GM19467 (cell line): Measurements from ENCODE around the gene LHX5.
"Not testable (repeated sequence)": the region's sequence is repeated elsewhere in the genome, so short reads cannot be mapped to it uniquely, and the experiment has no call there.

Experiments used
- ATAC-seq: cut with Tn5 transposase; IDR thresholded peaks from one replicate; pipeline ENCODE4 v1.9.1; 2021; ENCODE audit warnings: mild to moderate bottlenecking, moderate library complexity; ENCODE audit not compliant: unreplicated experiment

Gene LHX5

GRCh38 chr12:113471619-113472171 lies at the start of gene LHX5:
TSS of gene LHX5 (minus strand) at chr12:113471871. CDS start at chr12:113471498, 373 bp downstream.
- no peak for ATAC-seq

DNA sequence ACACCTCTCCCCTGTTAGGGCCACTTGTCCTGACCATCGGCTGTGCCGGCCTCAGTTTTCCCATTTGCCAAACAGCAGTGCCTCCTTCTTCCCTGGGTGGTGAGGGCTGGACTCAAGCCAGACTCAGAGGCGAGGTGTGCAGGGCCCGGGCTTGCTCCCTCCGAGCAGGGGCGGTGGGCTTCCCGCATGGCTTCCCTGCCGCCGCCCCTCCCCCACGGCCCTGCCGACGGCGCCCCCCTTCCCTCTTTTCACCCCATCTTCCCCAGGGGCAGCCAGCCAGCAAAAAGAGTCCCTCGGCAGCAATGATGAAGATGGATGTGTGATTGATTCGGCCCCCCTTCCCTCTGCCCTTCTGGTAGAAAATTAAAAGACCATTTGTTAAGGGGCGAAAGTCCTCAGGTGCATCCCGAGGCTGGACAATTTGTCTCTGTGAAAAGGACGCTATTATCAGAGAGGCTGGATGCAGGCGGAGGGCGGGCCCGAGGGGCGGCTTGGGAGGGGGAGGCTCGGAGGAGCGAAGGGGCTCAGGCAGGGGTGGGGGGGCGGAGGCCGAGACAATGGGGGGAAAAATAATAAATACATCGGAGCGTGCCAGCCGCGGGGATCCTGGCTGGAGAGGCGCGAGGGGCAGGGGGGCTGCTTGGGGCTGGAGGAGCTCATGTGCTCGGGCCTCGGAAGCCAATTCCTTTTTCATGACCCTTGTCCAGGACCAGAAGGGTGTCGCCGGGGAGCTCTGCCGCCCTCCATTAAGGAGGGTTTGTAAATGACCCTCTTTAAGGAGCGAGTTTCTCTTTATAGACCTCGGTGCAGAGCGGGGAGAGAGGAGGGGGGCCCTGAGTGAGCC lies 48.0 kb upstream of the LHX5 start:
- no peak for ATAC-seq

GRCh38 chr12:113515082-113515856 lies 43.6 kb upstream of the LHX5 start:
- ATAC-seq = no peak

DNA sequence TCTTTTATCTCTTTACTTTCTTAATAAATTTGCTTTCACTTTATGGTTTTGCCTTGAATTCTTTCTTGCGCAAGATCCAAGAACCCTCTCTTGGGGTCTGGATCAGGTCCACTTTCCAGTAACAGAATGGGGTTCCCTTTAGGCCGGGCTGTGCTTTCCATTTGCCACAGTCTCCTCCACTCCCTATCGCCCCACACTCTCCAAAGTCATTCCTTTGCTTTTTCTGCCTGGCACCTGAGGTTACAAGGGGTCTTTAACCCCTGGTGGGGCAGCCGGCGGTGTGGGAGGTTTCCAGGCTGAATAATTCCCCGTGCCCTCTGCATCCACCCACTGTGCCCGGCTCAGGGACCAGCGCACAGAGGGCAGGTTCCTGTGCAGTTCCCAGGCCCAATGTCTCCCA lies 42.9 kb upstream of the LHX5 start:
- ATAC-seq = no peak

GRCh38 chr12:113512568-113512967 lies 40.9 kb upstream of the LHX5 start:
- ATAC-seq = no peak

DNA sequence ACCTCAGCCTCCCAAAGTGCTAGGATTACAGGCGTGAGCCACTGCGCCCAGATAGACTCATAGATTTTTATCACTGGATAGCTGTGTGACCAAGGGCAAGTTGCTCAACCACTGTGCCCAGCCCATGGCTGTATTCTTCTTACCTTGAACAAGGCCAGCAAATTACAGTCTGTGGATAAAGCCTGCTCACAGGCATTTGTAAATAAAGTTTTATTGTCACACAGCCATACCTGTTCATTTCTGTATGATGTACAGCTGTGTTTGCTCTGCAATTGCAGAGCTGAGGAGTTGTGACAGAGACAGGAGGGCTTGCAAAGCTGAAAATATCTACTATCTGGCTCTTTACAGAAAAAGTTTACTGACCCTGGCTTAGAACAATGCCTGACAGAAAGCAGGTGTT lies 35.2 kb upstream of the LHX5 start:
- no peak for ATAC-seq

GRCh38 chr12:113505941-113506340 lies 34.3 kb upstream of the LHX5 start:
- ATAC-seq = no peak

GRCh38 chr12:113504917-113505316 lies 33.2 kb upstream of the LHX5 start:
- no peak for ATAC-seq

GRCh38 chr12:113500782-113501311 lies 29.2 kb upstream of the LHX5 start:
- no peak for ATAC-seq

DNA sequence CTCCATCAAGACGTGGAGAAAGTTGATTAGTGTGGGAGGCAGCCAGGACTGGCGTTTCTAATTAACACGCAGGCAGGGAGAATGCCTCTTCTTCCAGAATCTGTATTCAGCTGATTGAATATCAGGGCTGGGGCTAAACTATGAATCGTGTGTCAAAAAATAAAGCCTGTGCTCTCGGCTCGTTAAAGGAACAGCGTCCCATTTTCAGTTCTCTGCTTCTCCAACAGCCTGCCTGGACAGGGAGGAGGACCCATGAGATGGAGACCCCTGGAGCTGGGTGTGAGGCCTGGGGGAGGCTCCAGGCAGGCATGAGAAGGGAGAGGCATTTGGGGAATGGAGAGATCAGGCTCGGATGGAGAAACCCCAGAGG lies 28.6 kb upstream of the LHX5 start:
- ATAC-seq = no peak

GRCh38 chr12:113498490-113498889 lies 26.8 kb upstream of the LHX5 start:
- no peak for ATAC-seq

- no peak for ATAC-seq
Measured at GRCh38 chr12:113497693-113498092, 26.0 kb upstream of the LHX5 start.

GRCh38 chr12:113495941-113496340 lies 24.3 kb upstream of the LHX5 start:
- ATAC-seq = not testable (repeated sequence)

DNA sequence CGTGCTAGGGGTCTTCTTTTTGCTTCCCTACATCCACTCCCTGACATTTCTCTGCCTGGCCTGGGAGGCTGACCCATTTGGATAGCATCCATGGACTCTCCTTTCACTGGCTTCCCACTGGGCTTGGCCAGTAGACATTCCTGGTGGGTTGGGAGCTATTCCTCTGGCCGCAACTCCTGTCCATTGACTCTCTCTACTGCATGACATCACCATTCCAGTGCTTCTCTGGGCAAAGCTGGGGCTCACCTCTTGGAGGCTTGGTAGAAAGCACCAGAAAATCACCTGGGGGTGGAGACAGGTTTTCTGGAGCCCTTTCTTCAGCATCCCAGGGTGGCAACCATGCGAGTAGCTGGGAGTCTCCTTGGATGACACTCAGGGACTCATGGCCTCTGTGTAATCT lies 16.7 kb upstream of the LHX5 start:
- ATAC-seq = no peak

DNA sequence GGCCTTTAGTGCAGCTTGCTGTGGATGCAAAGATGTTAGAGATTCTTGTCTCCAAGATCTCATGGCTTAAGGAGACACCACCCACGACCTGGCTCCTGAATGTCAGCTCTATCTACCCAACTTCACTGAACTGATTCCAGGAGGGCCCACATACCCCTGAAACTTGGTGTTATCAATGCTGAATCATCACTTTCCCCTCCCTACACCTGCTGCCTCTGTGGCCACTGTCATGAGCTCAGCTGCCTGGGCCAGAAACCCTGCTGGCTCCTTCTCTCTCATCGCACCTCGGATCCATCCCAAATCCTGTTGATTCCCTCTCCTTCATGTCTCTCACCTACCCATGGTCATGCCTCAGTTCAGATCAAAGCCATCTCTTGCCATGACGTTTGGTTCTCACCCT lies 15.1 kb upstream of the LHX5 start:
- no peak for ATAC-seq

DNA sequence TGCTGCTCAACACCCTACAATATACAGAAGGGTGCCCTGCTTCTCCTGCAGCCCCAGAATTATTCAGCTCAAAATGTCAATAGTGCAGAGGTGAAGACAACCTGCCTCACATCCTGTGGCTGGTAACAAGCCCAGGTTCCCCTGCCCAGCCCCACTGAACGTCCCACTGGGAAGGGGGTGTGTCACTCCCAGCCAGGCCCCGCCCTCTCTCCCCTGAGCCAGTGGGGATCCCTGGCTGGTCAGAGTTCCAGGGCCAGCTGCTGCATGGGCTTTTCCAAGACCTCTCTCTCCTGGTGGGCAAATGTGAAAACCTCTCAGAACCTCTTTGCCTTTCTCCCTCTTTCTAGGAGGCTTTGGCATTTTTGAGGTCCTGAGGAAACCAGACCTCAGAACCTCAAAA lies 13.7 kb upstream of the LHX5 start:
- no peak for ATAC-seq

GRCh38 chr12:113482334-113482733 lies 10.7 kb upstream of the LHX5 start:
- no peak for ATAC-seq

DNA sequence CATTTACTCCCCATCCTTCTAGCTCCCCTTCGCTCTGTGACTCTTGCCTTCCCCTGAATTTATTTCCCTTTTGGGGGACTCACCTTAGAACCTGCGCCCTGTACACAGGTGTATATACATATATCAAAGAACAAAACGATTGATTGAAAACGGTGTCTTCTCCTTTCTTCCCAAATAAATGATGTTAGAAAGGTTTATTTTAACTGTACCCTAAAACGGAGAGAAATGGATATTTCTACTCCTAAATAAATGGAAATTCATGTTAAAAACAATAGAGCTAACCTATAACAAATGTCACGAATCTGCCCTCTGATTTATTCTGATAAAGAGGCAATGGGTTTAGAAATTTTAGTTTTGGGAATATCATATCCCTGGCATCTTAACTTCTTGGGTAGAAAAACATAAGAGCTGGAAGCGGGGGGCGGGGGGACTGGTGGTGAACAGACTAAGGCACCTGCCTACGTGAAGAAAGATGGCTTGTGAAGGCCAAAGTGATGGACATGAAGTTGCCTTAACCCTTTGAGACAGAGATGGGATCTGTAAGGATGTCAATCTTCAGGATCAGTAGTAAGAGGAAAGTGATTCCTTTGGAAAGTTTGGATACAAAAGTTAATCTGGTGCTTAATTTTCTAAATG lies 8.8 kb upstream of the LHX5 start:
- ATAC-seq = no peak

DNA sequence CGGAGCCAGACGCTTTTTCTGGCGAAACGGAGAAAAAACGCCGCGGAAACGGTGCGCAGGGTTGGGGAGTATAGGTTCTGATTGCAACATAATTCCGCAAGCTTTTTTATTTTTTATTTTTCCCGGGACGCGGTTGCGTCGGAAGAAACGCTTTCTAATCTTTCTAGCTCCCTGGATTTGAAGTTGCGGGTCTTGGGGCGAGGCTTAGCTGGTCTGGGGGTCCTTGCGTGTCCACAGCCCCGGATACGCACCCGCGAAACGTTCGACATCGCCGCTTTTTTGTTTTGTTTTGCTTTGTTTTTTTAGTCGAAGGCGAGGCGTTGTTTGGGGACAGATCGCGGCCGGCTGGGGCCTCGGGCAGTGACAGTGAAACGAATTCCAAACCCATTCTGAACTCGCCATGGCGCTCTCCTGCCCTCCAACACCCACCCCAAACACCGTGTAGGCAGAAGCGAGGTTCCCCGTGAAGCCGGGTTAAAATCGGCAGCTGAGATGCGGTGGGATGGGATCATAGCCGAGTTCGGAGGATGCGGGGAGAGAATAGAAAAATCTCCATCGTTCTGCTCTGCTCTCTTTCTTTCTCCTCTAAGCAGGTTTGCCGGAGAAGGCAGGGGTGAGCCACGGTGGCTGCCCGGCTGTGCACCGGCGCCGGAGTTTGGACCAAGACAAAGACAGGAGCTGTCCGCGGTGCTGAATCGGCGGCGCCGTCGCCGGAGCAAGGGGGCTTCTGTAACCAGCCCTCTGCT lies 8.1 kb upstream of the LHX5 start:
- no peak for ATAC-seq

DNA sequence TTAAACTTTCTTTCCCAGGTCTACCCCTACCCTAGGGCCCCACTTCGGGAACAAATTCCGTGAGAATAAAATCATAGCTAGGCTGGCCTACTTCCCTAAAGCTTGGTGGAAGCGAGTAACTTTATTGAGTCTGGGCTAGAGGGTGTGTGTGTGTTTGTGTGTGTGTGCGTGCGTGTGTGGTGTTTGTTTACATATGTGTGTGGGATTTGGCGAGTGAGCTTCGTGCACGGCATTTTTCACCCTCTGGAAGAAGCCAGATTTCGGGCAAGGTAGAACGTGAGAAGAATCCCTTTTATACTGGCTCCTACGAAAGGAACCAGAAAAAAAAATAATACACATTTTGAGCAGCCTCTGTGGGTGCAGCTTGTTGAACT lies 7.5 kb upstream of the LHX5 start:
- ATAC-seq = no peak
